ENCODE results near the gene RFNG.

DNA sequence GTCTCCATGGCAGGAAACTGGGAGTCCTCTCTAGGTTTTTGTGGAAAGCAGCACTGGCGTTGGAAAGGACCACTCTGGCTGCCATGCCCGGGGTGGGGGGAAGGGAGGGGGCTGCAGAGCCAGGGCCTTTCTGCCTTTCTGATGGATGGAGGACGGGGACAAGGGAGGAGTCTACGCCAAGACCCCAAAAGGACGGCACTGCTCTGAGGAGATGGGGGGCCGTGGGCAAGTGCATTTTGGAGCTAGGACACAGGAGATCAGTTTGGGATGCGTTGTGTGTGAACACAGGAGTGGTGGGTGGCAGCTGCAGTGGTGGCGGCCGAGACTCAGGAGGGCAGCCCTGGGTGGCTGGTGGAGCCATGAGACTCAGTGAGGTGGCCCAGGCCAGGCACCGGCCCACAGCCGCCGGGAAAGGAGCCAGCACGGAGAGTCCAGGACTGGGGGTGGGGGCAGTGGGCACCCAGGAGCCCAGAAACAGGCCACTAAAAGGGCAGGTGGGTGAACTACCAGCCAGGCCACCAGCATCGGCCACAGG lies 31.0 kb downstream of the RFNG start:
- TF ChIP-seq, protein P1, sequence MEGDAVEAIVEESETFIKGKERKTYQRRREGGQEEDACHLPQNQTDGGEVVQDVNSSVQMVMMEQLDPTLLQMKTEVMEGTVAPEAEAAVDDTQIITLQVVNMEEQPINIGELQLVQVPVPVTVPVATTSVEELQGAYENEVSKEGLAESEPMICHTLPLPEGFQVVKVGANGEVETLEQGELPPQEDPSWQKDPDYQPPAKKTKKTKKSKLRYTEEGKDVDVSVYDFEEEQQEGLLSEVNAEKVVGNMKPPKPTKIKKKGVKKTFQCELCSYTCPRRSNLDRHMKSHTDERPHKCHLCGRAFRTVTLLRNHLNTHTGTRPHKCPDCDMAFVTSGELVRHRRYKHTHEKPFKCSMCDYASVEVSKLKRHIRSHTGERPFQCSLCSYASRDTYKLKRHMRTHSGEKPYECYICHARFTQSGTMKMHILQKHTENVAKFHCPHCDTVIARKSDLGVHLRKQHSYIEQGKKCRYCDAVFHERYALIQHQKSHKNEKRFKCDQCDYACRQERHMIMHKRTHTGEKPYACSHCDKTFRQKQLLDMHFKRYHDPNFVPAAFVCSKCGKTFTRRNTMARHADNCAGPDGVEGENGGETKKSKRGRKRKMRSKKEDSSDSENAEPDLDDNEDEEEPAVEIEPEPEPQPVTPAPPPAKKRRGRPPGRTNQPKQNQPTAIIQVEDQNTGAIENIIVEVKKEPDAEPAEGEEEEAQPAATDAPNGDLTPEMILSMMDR (IDR thresholded peaks at IDR 0.05) = no peak
- TF ChIP-seq POLR2A (IDR thresholded peaks at IDR 0.05) = no peak

Data from thyroid gland (tissue), 4 donors.